GM12874 (cell line): ENCODE results near the gene PKHD1.

Experiments
- CTCF ChIP-seq: IDR thresholded peaks from 2 replicates; pipeline ENCODE4 v1.5.1; 2011; ENCODE audit warnings: low read depth, mild to moderate bottlenecking, control low read depth, low read length, moderate library complexity; ENCODE audit not compliant: insufficient read depth

Gene PKHD1

GRCh38 chr6:52019881-52020280 lies 67.5 kb downstream of the PKHD1 start:
- no peak for TF ChIP-seq CTCF

GRCh38 chr6:52019092-52019491 lies 68.3 kb downstream of the PKHD1 start:
- TF ChIP-seq CTCF, result no peak

- TF ChIP-seq CTCF, result no peak
Observed at GRCh38 chr6:52016915-52017748, 70.3 kb downstream of the PKHD1 start.

GRCh38 chr6:52015953-52016352 lies 71.5 kb downstream of the PKHD1 start:
- no peak for TF ChIP-seq CTCF

GRCh38 chr6:52014391-52014790 lies 73.0 kb downstream of the PKHD1 start:
- no peak for TF ChIP-seq CTCF

- no peak for TF ChIP-seq CTCF
Observed at GRCh38 chr6:52013035-52013434, 74.4 kb downstream of the PKHD1 start.

GRCh38 chr6:52012582-52012981 lies 74.8 kb downstream of the PKHD1 start:
- TF ChIP-seq CTCF, result no peak
